ENCODE data around the gene PWWP2A. TPM values are rescaled to one million over a fixed set of nuclear protein-coding genes. Genes with fewer than 3 reads are reported as not detected.
A peak's percentile ranks its signal among the peaks of the same experiment; 100 is the strongest.

Gene PWWP2A
- total and polyA plus RNA-seq, 12 donors = 7.0 to 32.9 (median 22.9) TPM

DNA sequence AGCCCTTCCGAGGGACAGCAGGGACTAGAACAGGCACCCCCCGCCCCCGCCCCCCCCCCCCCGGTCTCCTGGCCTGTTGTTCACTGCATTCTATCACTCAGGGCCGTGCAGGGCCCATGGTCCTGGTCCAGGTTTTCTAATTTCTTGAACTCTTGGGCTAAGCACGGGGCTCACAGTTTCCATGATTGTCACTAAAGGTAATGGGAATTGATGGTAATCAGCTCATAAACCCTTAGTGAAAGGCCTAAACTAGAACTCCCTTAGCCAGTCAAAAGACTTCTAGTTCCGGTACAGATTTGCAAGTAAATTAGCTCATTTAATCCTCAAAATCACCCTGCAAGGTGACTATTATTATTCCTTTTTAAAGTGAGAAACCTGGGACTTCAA is 14.7 kb upstream of the PWWP2A start:
- WGBS, 4 donors = 30 to 53% (median 37%) methylated on average over 4 to 7 of the region's 7 CpGs
- H3K36me3 ChIP-seq (replicated peaks in 1 of 2) = no peaks in the 10 kb centered on the region
- intact Hi-C loops (cut with DNase I) = no loop called here

DNA sequence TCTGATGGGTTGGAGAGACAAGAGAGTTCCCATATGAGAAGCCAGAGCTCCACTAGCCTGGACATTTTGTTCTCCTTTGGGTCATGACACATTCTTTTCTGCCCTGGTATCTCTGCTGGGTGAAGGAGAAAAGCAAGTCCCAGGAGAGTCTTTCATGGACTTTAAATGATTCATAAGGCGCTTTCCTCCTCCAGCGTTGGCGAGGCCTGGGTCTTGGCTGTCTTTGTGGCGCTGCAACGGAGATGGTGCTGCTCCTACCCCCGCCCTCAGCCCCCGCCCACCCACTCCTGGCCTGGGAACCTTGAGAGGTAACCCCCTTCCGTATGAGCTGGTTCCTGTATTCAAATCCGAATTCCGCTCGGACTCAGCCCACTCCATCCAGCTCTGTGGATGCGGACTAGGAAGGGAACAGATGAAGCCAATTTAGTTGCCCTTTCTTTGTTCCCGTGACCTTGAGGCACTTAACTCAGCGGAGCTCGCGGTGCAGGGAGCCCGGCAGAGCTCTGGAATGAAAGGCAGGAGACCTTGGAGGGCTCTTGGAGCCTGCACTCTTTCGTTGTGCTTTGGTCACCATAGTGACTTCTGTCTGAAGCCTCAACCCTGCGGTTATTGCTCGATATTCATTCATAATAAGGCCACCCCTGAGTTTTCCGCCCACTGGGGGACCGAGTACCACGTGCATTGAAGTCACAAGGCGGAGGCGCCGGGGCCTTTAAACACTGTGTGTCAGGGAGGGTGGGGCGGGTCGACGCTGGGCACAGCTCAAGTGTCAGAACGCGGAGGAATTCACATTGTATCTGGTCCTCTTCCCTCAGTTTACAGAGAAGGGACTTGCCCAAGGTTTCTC is 14.0 kb upstream of the PWWP2A start:
- Histone ChIP-seq H3K4me1 (replicated peaks in 1 of 2) (peaks cover 5 to 10% of the 10 kb centered on the region in 2 donors), H3K27ac (peak overlapping the region in 4 of 5 donors; percentile 15 to 89 (median 67)), H3K4me3 (peak overlapping the region in 1 of 4 donors; percentile 37), H3K27me3 (no peaks in the 10 kb centered on the region), H3K9me3 (replicated peaks in 1 of 3) (no peaks in the 10 kb centered on the region), H3K36me3 (replicated peaks in 1 of 2) (no peaks in the 10 kb centered on the region)
- peak; percentile 42 to 80 (median 68) for DNase-seq
- intact Hi-C loops (cut with DNase I) = no loop called here
- WGBS, 4 donors = 17 to 39% (median 22%) methylated on average over 6 to 31 of the region's 31 CpGs
- TF ChIP-seq POLR2A (IDR thresholded peaks at IDR 0.05) = peak in 1 of 2 donors; percentile 29
- TF ChIP-seq, protein P1, sequence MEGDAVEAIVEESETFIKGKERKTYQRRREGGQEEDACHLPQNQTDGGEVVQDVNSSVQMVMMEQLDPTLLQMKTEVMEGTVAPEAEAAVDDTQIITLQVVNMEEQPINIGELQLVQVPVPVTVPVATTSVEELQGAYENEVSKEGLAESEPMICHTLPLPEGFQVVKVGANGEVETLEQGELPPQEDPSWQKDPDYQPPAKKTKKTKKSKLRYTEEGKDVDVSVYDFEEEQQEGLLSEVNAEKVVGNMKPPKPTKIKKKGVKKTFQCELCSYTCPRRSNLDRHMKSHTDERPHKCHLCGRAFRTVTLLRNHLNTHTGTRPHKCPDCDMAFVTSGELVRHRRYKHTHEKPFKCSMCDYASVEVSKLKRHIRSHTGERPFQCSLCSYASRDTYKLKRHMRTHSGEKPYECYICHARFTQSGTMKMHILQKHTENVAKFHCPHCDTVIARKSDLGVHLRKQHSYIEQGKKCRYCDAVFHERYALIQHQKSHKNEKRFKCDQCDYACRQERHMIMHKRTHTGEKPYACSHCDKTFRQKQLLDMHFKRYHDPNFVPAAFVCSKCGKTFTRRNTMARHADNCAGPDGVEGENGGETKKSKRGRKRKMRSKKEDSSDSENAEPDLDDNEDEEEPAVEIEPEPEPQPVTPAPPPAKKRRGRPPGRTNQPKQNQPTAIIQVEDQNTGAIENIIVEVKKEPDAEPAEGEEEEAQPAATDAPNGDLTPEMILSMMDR (IDR thresholded peaks at IDR 0.05) = no peak

More for the DNA sequence above, 14.7 kb upstream of the PWWP2A start:
- H3K27ac ChIP-seq = peak overlapping the region in 3 of 5 donors; percentile 53 to 89 (median 81)
- peak overlapping the region in 1 of 4 donors; percentile 37 for H3K4me3 ChIP-seq
- H3K4me1 ChIP-seq (replicated peaks in 1 of 2) = peaks cover 5 to 10% of the 10 kb centered on the region in 2 donors
- no peaks in the 10 kb centered on the region for H3K9me3 ChIP-seq (replicated peaks in 1 of 3)
- H3K27me3 ChIP-seq = no peaks in the 10 kb centered on the region
- DNase-seq = peak in 2 of 7 donors; percentile 12 to 37
- TF ChIP-seq, protein P1 (IDR thresholded peaks at IDR 0.05) = no peak
- no peak for TF ChIP-seq POLR2A (IDR thresholded peaks at IDR 0.05)

DNA sequence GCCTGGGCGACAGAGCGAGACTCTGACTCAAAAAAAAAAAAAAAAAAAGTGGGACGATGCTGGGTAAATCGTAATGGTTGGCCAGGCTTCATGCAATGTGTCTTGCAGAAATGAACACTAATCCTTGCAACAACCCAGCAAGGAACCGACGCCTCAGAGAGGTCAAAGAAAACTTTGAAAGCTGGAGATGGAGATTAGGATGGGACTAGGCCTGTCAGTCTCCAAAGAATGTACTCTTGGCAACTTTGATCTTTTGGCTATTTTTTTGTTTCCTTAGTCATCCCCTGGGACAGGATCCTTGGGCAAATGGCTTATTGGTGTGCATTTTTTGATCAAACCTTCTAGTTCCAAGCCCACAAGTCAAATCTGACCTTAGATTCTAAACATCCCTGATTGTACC is 10.6 kb upstream of the PWWP2A start:
- Histone ChIP-seq H3K27ac (no peak overlapping the region), H3K4me3 (no peak overlapping the region), H3K27me3 (no peaks in the 10 kb centered on the region), H3K36me3 (replicated peaks in 1 of 2) (no peaks in the 10 kb centered on the region), H3K9me3 (replicated peaks in 1 of 3) (no peaks in the 10 kb centered on the region), H3K4me1 (replicated peaks in 1 of 2) (peaks cover 5 to 10% of the 10 kb centered on the region in 2 donors)
- intact Hi-C loops (cut with DNase I) = no loop called here
- TF ChIP-seq, protein P1 (IDR thresholded peaks at IDR 0.05) = no peak
- TF ChIP-seq POLR2A (IDR thresholded peaks at IDR 0.05) = no peak
- WGBS, 4 donors = 85 to 94% (median 88%) methylated on average over 6 of the region's 6 CpGs
- DNase-seq = no peak

DNA sequence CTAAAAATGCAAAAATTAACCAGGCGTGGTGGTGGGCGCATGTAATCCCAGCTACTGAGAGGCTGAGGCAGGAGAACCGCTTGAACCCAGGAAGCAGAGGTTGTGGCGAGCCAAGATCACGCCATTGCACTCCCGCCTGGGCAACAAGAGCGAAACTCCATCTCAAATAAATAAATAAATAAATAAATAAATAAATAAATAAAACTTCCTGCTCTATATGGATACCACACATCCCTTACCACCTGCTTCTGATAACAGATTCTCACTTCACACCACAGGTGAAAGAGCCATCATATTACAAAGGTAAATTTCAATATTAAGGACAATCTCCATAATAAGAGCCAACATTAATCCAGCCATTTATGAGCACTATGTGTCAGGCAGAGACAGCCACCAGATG is 9.4 kb upstream of the PWWP2A start:
- Histone ChIP-seq H3K4me1 (replicated peaks in 1 of 2) (peaks cover 5 to 10% of the 10 kb centered on the region in 2 donors), H3K27me3 (no peaks in the 10 kb centered on the region), H3K36me3 (replicated peaks in 1 of 2) (no peaks in the 10 kb centered on the region), H3K9me3 (replicated peaks in 1 of 3) (no peaks in the 10 kb centered on the region), H3K27ac (no peak overlapping the region), H3K4me3 (no peak overlapping the region)
- DNase-seq = no peak
- TF ChIP-seq, protein P1 (IDR thresholded peaks at IDR 0.05) = no peak
- TF ChIP-seq POLR2A (IDR thresholded peaks at IDR 0.05) = no peak
- 78 to 99% (median 97%) methylated on average over 7 of the region's 7 CpGs for WGBS, 4 donors
- intact Hi-C loops (cut with DNase I) = no loop called here

Data from adrenal gland (tissue), 12 donors.